ENCODE measurements around the gene SLC16A12. TPM values are rescaled to one million over a fixed set of nuclear protein-coding genes. Genes with fewer than 3 reads are reported as not detected.

Gene SLC16A12
- total RNA-seq, 4 donors from 2014 or later: 0.97 to 3.1 (median 1.4) TPM

DNA sequence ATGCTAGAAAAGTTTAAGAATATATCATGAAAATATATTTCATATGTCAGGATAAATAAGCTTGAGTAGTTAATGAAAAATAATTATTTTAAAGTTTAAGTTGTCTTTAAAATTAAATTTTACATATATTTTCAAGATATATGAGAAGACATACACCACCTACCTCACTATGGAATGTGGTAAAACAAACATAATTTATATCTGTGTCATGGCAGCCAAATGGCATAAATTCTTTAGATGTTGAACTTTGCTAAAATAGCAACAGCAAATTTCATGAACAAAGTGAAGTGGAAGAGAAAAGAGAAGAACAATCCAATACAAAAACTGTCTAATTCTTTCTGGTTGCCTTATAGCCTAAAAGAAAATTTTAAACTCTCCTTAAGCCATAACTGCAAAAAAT lies 39.6 kb upstream of the SLC16A12 start:
- ATAC-seq: no peak
- intact Hi-C loops (cut with DNase I; ENCODE audit: low total_unique reads) (no loop called here), in situ Hi-C loops (cut with MboI; ENCODE audit: low sequenced_read_pairs in 4 of 4) (loop anchor here in 1 of 4 donors (10.0 kb wide), 1 partner anchor 120 kb away; no protein-coding TSS in a partner anchor)
- DNase-seq: no peak
- Histone ChIP-seq H3K36me3 (no peaks in the 10 kb centered on the region), H3K27ac (no peak overlapping the region), H3K4me3 (no peak overlapping the region), H3K27me3 (no peaks in the 10 kb centered on the region), H3K4me1 (no peaks in the 10 kb centered on the region), H3K9me3 (no peaks in the 10 kb centered on the region)
- no peak for TF ChIP-seq POLR2A (IDR thresholded peaks at IDR 0.05)
- TF ChIP-seq, protein P1, sequence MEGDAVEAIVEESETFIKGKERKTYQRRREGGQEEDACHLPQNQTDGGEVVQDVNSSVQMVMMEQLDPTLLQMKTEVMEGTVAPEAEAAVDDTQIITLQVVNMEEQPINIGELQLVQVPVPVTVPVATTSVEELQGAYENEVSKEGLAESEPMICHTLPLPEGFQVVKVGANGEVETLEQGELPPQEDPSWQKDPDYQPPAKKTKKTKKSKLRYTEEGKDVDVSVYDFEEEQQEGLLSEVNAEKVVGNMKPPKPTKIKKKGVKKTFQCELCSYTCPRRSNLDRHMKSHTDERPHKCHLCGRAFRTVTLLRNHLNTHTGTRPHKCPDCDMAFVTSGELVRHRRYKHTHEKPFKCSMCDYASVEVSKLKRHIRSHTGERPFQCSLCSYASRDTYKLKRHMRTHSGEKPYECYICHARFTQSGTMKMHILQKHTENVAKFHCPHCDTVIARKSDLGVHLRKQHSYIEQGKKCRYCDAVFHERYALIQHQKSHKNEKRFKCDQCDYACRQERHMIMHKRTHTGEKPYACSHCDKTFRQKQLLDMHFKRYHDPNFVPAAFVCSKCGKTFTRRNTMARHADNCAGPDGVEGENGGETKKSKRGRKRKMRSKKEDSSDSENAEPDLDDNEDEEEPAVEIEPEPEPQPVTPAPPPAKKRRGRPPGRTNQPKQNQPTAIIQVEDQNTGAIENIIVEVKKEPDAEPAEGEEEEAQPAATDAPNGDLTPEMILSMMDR (IDR thresholded peaks at IDR 0.05 in 4 of 5, conservative IDR thresholded peaks at IDR 0.05 in 1 of 5): no peak

GRCh38 chr10:89574368-89574767 lies 39.0 kb upstream of the SLC16A12 start:
- no peak for ATAC-seq
- in situ Hi-C loops (cut with MboI; ENCODE audit: low sequenced_read_pairs in 4 of 4): loop anchor here in 3 of 4 donors (10.0 to 25.0 kb wide), 3 partner anchors 120 to 562 kb away; no protein-coding TSS in a partner anchor
- TF ChIP-seq POLR2A (IDR thresholded peaks at IDR 0.05): no peak
- TF ChIP-seq, protein P1 (IDR thresholded peaks at IDR 0.05 in 4 of 5, conservative IDR thresholded peaks at IDR 0.05 in 1 of 5): no peak

DNA sequence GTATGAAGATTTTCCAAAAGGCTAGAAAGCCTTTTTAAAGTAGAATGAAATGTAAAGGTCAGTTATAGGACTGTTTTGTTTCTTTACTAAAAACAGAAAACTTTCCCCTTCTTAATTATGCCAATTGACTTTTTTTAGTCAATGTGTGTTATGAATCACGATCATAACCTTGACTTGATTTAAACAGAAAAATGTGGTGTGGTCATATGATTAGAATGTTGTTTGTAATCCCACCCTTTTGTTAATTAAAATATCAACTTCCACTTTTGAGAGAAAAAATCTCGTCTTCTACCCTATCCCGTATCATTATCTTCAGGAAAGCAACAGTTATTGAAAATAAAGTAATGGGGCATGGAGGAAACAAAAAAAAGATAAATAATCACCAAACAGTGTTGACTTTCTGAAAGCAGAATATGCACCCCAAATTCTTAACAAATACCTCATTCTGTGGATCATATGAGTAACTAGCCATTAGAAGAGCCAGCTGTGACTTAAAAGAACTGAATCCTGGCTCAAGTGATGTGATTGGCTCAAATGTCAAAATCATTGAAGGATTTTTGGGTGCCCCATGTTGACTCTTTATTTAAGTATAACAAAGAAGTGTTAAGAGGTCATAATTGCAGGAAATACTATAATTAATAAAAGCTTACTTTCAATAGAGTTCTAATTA lies 32.3 kb upstream of the SLC16A12 start:
- TF ChIP-seq POLR2A (IDR thresholded peaks at IDR 0.05): no peak
- TF ChIP-seq, protein P1 (IDR thresholded peaks at IDR 0.05 in 4 of 5, conservative IDR thresholded peaks at IDR 0.05 in 1 of 5): no peak
- H3K4me3 ChIP-seq: no peak overlapping the region
- no peak for DNase-seq
- H3K36me3 ChIP-seq: no peaks in the 10 kb centered on the region
- in situ Hi-C loops (cut with MboI; ENCODE audit: low sequenced_read_pairs in 4 of 4) (loop anchor here in 2 of 4 donors (25.0 kb wide), 2 partner anchors 530 to 555 kb away; no protein-coding TSS in a partner anchor), intact Hi-C loops (cut with DNase I; ENCODE audit: low total_unique reads) (no loop called here)
- no peaks in the 10 kb centered on the region for H3K4me1 ChIP-seq
- no peaks in the 10 kb centered on the region for H3K9me3 ChIP-seq
- H3K27ac ChIP-seq: no peak overlapping the region
- H3K27me3 ChIP-seq: no peaks in the 10 kb centered on the region
- ATAC-seq: no peak

More at GRCh38 chr10:89574368-89574767, 39.0 kb upstream of the SLC16A12 start:
- Histone ChIP-seq H3K27me3 (no peaks in the 10 kb centered on the region), H3K4me3 (no peak overlapping the region), H3K4me1 (no peaks in the 10 kb centered on the region), H3K27ac (no peak overlapping the region), H3K36me3 (no peaks in the 10 kb centered on the region), H3K9me3 (no peaks in the 10 kb centered on the region)
- DNase-seq: no peak
- intact Hi-C loops (cut with DNase I; ENCODE audit: low total_unique reads): no loop called here

DNA sequence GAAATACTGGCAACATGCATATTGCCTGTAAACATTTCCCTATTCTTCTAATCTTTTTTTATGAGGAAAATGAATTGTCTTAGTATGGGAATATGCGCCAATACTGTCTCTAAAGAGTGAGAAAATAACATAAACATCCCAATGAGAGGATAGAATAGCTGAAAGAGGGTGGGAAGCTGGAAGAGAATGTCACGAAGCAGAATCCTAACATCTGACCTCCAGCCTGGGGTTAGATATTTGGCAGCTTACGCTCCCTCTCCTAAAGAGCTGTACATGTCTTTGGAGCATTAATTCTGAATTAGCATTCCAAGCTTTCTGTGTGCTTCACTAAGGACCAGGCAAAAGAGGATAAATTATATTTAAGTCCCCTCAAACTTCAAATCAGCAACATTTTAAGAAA lies 31.6 kb upstream of the SLC16A12 start:
- H3K36me3 ChIP-seq: no peaks in the 10 kb centered on the region
- no peaks in the 10 kb centered on the region for H3K9me3 ChIP-seq
- H3K4me1 ChIP-seq: no peaks in the 10 kb centered on the region
- H3K4me3 ChIP-seq: no peak overlapping the region
- no peak for TF ChIP-seq POLR2A (IDR thresholded peaks at IDR 0.05)
- TF ChIP-seq, protein P1 (IDR thresholded peaks at IDR 0.05 in 4 of 5, conservative IDR thresholded peaks at IDR 0.05 in 1 of 5): no peak
- intact Hi-C loops (cut with DNase I; ENCODE audit: low total_unique reads): no loop called here
- H3K27me3 ChIP-seq: no peaks in the 10 kb centered on the region
- no peak overlapping the region for H3K27ac ChIP-seq
- in situ Hi-C loops (cut with MboI; ENCODE audit: low sequenced_read_pairs in 4 of 4): loop anchor here in 2 of 4 donors (25.0 kb wide), 2 partner anchors 530 to 555 kb away; no protein-coding TSS in a partner anchor
- no peak for DNase-seq
- ATAC-seq: no peak
